Keratinocyte (primary cell): ENCODE data around the gene SLC9A6.

ENCODE experiments used
- EZH2 ChIP-seq: IDR thresholded peaks from one replicate; pipeline ENCODE4 v1.6.1; 2012; ENCODE audit warnings: inconsistent platforms, mild to moderate bottlenecking, low read length, moderate library complexity
- TF ChIP-seq, protein P1 (sequence below), 3 experiments: IDR thresholded peaks in 1 of 3; conservative IDR thresholded peaks in 1 of 3; optimal IDR thresholded peaks in 1 of 3; 2 replicates in 2 of 3; 3 replicates in 1 of 3; pipeline versions ENCODE3 to v1.5.1; 2011; ENCODE audit warnings: low read length in 3 of 3, mild to moderate bottlenecking in 3 of 3, moderate library complexity in 2 of 3, control low read depth in 1 of 3, inconsistent platforms in 1 of 3; ENCODE audit not compliant: insufficient read depth in 2 of 3; ENCODE audit errors: extremely low read depth in 1 of 3

DNA sequence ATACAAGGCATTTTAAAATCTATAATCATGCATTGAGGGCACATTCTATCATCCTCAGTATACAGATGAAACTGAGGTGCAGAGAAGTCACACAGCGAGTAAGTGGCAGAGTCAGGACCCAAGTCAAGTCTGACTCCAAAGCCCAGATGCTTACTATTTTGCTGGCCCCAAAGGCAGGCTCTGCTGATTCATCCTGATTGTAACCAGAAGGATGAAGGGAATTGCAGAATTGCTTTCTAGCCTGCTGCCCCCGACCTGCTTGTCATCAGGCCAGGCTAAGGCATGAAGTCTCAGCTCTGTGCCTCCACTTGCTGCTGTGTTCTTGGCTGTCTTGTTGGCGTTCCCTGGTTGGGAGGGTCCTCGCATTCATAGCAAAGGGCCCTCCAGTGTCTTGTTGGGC, 62.7 kb downstream of the SLC9A6 start:
- TF ChIP-seq, protein P1, sequence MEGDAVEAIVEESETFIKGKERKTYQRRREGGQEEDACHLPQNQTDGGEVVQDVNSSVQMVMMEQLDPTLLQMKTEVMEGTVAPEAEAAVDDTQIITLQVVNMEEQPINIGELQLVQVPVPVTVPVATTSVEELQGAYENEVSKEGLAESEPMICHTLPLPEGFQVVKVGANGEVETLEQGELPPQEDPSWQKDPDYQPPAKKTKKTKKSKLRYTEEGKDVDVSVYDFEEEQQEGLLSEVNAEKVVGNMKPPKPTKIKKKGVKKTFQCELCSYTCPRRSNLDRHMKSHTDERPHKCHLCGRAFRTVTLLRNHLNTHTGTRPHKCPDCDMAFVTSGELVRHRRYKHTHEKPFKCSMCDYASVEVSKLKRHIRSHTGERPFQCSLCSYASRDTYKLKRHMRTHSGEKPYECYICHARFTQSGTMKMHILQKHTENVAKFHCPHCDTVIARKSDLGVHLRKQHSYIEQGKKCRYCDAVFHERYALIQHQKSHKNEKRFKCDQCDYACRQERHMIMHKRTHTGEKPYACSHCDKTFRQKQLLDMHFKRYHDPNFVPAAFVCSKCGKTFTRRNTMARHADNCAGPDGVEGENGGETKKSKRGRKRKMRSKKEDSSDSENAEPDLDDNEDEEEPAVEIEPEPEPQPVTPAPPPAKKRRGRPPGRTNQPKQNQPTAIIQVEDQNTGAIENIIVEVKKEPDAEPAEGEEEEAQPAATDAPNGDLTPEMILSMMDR (optimal IDR thresholded peaks at IDR 0.05 in 1 of 3, IDR thresholded peaks at IDR 0.05 in 1 of 3, conservative IDR thresholded peaks at IDR 0.05 in 1 of 3; ENCODE audit: extremely low read depth in 1 of 3, insufficient read depth in 2 of 3, low read length in 3 of 3) = no peak
- TF ChIP-seq EZH2 = no peak
